Measurements from ENCODE around the gene C22orf15.
A peak's percentile ranks its signal among the peaks of the same experiment; 100 is the strongest.
"Not testable (repeated sequence)": the region's sequence is repeated elsewhere in the genome, so short reads cannot be mapped to it uniquely, and the experiment has no call there.

C22orf15 gene

GRCh38 chr22:23762842-23763578 lies at the start of gene C22orf15:
TSS of gene C22orf15 (plus strand) at chr22:23762990. CDS start at chr22:23763307, 317 bp downstream.
- DNase-seq, result no peak

GRCh38 chr22:23713696-23714595 lies 48.8 kb upstream of the C22orf15 start:
- DNase-seq, result no peak

- no peak for DNase-seq
These were observed 47.9 kb upstream of the C22orf15 start for GRCh38 chr22:23714596-23715578.

GRCh38 chr22:23715806-23716375 lies 46.9 kb upstream of the C22orf15 start:
- no peak for DNase-seq

- DNase-seq, result peak; percentile 28
These were observed 45.7 kb upstream of the C22orf15 start for GRCh38 chr22:23716811-23717801.

- DNase-seq, result no peak
These were observed 44.2 kb upstream of the C22orf15 start for GRCh38 chr22:23718371-23719165.

- no peak for DNase-seq
These were observed 41.9 kb upstream of the C22orf15 start for GRCh38 chr22:23720855-23721254.

GRCh38 chr22:23722160-23722559 lies 40.6 kb upstream of the C22orf15 start:
- DNase-seq, result no peak

- no peak for DNase-seq
These were observed 40.1 kb upstream of the C22orf15 start for GRCh38 chr22:23722724-23723123.

- not testable (repeated sequence) for DNase-seq
These were observed 34.7 kb upstream of the C22orf15 start for GRCh38 chr22:23728108-23728507.

- DNase-seq, result no peak
These were observed 25.1 kb upstream of the C22orf15 start for GRCh38 chr22:23737696-23738095.

- DNase-seq, result no peak
These were observed 20.1 kb upstream of the C22orf15 start for GRCh38 chr22:23742505-23743264.

GRCh38 chr22:23743303-23743705 lies 19.5 kb upstream of the C22orf15 start:
- no peak for DNase-seq

- DNase-seq, result no peak
These were observed 18.8 kb upstream of the C22orf15 start for GRCh38 chr22:23744001-23744400.

GRCh38 chr22:23744485-23744884 lies 18.3 kb upstream of the C22orf15 start:
- DNase-seq, result no peak

GRCh38 chr22:23745791-23746190 lies 17.0 kb upstream of the C22orf15 start:
- no peak for DNase-seq

GRCh38 chr22:23749841-23750301 lies 12.9 kb upstream of the C22orf15 start:
- DNase-seq, result no peak

- DNase-seq, result no peak
These were observed 12.4 kb upstream of the C22orf15 start for GRCh38 chr22:23750367-23750713.

GRCh38 chr22:23750714-23751440 lies 11.9 kb upstream of the C22orf15 start, which contains the start of gene ZNF70:
TSS of gene ZNF70 (minus strand) at chr22:23751112. CDS start at chr22:23745140, 5,972 bp downstream.
- peak; percentile 30 for DNase-seq

Data from NCI-H1436 treated with DMSO at 0.1 percent for 48 hours (cell line).